OCI-LY3 (cell line): Measurements from ENCODE around the gene NTPCR.

ENCODE experiments used
- CTCF ChIP-seq: fragments of 200-600, 300-600 bp; sonication (generic); IDR thresholded peaks from 2 replicates; pipeline ENCODE4 v1.5.1; 2014; ENCODE audit warnings: antibody characterized with exemption, low read length, low read depth
- EZH2phosphoT487 ChIP-seq: fragments of 200-600 bp; shearing (Covaris generic); IDR thresholded peaks from 2 replicates; pipeline ENCODE4 v1.6.1; 2018; ENCODE audit warnings: antibody characterized with exemption, mixed run types, low read depth

- TF ChIP-seq CTCF: no peak
- no peak for TF ChIP-seq EZH2phosphoT487
These were observed 33.6 kb downstream of the NTPCR start for GRCh38 chr1:232983817-232984567.
